ENCODE measurements around the gene SNX33.

- no peak for TF ChIP-seq POLR2A (IDR thresholded peaks at IDR 0.05)
- no peak for TF ChIP-seq EP300 (IDR thresholded peaks at IDR 0.05)
- TF ChIP-seq CTCF (IDR thresholded peaks at IDR 0.05) = no peak
These were observed 49.1 kb downstream of the SNX33 start for GRCh38 chr15:75696854-75697259.
